Activated T-helper 2 cell treated with anti-CD3 and anti-CD28 coated beads, Interferon-gamma antibody, Interleukin-2, Interleukin-4, amounts not matched to agents 10 μg/mL and 5 μg/mL and 100 μg/mL, durations not matched to agents 14 hours and 24 hours and 36 hours (primary cell): ENCODE measurements around the gene KIDINS220. TPM values are rescaled to one million over a fixed set of nuclear protein-coding genes. Genes with fewer than 3 reads are reported as not detected.
A peak's percentile ranks its signal among the peaks of the same experiment; 100 is the strongest.

Source experiments
- DNase-seq: peaks from one replicate; pipeline ENCODE4 v3.0.0; 2021; ENCODE audit warnings: low spot score
- H3K27ac Mint-ChIP-seq: one replicate; pipeline ENCODE4 v1.8.0; 2021; ENCODE audit warnings: mixed read lengths
- H3K27me3 Mint-ChIP-seq: one replicate; pipeline ENCODE4 v1.8.0; 2021; ENCODE audit warnings: low read depth, mixed read lengths
- H3K36me3 Mint-ChIP-seq: one replicate; pipeline ENCODE4 v1.8.0; 2021; ENCODE audit warnings: low read depth, mixed read lengths
- H3K4me1 Mint-ChIP-seq: one replicate; pipeline ENCODE4 v1.8.0; 2021; ENCODE audit warnings: low read depth, mixed read lengths
- H3K4me3 Mint-ChIP-seq: one replicate; pipeline ENCODE4 v1.8.0; 2021; ENCODE audit warnings: low read depth, mild to moderate bottlenecking, moderate library complexity, mixed read lengths
- H3K9me3 Mint-ChIP-seq: one replicate; pipeline ENCODE4 v1.8.0; 2021; ENCODE audit warnings: mixed read lengths
- intact Hi-C: fragments of 100-400 bp; cut with micrococcal nuclease; formaldehyde crosslinking; loops from one replicate; pipeline ENCODE4 v1.15.1; 2023
- total RNA-seq: library from RNA; stranded (reverse); gene quantifications from 2 replicates; pipeline ENCODE4 v1.2.3, GENCODE V29; 2022

KIDINS220 gene
- total RNA-seq, 1 donor from 2014 or later: 26.1 TPM

- H3K27me3 Mint-ChIP-seq: no peaks in the 10 kb centered on the region
- intact Hi-C loops: no loop called here
- H3K36me3 Mint-ChIP-seq: peaks cover 56% of the 10 kb centered on the region
- DNase-seq: no peak
- H3K4me3 Mint-ChIP-seq: no peak overlapping the region
- peaks cover 17% of the 10 kb centered on the region for H3K4me1 Mint-ChIP-seq
- H3K27ac Mint-ChIP-seq: peak overlapping the region; percentile 37
- no peaks in the 10 kb centered on the region for H3K9me3 Mint-ChIP-seq
Observed at GRCh38 chr2:8796878-8797550, 40.4 kb downstream of the KIDINS220 start.

DNA sequence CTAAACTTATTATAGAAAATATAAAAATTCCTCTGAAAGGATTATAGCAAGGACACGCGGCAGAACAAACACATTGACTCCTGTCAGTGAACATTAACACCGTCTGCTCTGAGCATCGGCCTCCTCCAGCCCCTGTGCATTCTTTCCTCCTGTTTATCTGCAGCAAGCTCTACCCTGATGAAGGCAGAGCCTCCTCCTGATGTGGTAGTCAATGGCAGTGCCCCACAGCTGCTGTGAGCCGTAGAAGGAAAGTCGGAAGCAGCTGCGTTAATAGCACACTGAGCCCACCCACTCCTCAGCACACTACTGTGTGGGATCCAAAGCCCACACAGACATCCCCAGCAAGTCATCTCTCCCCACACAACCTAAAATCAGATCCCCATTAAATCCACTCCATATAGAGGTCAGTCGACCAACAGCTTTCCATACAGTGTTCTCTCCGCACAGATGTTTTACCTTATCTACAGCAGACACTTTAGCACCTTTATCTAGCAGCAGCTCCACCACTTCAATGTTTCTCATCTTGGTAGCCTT, 41.0 kb downstream of the KIDINS220 start:
- Mint-ChIP-seq H3K27me3 (no peaks in the 10 kb centered on the region), H3K27ac (no peak overlapping the region), H3K36me3 (peaks cover 51% of the 10 kb centered on the region), H3K4me1 (peaks cover 17% of the 10 kb centered on the region), H3K9me3 (no peaks in the 10 kb centered on the region), H3K4me3 (no peak overlapping the region)
- DNase-seq: no peak
- intact Hi-C loops: no loop called here

GRCh38 chr2:8794923-8795825, 42.2 kb downstream of the KIDINS220 start:
- intact Hi-C loops: no loop called here
- H3K27me3 Mint-ChIP-seq: no peaks in the 10 kb centered on the region
- no peak overlapping the region for H3K4me3 Mint-ChIP-seq
- peaks cover 52% of the 10 kb centered on the region for H3K36me3 Mint-ChIP-seq
- DNase-seq: no peak
- H3K4me1 Mint-ChIP-seq: peaks cover 17% of the 10 kb centered on the region
- H3K27ac Mint-ChIP-seq: no peak overlapping the region
- H3K9me3 Mint-ChIP-seq: no peaks in the 10 kb centered on the region

DNA sequence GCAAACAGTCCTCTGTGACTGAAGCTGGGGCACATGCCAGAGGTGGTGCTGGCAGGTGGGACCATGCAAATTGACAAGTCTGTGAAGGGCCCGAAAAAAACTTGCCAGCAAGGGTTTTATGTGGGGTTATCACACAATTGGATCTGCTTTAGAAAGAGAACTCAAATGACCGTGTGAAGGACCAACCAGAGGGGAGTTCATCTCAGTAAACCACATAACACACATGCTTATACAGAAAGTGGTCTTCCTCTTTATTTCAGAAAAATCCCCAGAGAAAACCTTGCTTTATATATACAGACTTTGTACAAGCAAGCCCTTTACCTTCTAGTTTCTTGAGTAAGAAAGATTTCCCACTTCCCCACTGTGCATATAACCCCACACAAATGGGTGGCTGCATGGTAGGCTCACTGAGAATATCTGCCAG, 46.7 kb downstream of the KIDINS220 start:
- intact Hi-C loops: no loop called here
- no peak overlapping the region for H3K4me3 Mint-ChIP-seq
- DNase-seq: no peak
- H3K27me3 Mint-ChIP-seq: no peaks in the 10 kb centered on the region
- H3K36me3 Mint-ChIP-seq: peaks cover 50% of the 10 kb centered on the region
- H3K9me3 Mint-ChIP-seq: no peaks in the 10 kb centered on the region
- H3K27ac Mint-ChIP-seq: no peak overlapping the region
- no peaks in the 10 kb centered on the region for H3K4me1 Mint-ChIP-seq

GRCh38 chr2:8786463-8786862, 51.0 kb downstream of the KIDINS220 start:
- H3K36me3 Mint-ChIP-seq: peaks cover 72% of the 10 kb centered on the region
- H3K27me3 Mint-ChIP-seq: no peaks in the 10 kb centered on the region
- H3K27ac Mint-ChIP-seq: no peak overlapping the region
- H3K9me3 Mint-ChIP-seq: no peaks in the 10 kb centered on the region
- intact Hi-C loops: no loop called here
- no peak for DNase-seq
- H3K4me3 Mint-ChIP-seq: no peak overlapping the region
- H3K4me1 Mint-ChIP-seq: peaks cover 4% of the 10 kb centered on the region

GRCh38 chr2:8779795-8780671, 57.4 kb downstream of the KIDINS220 start:
- DNase-seq: no peak
- H3K4me3 Mint-ChIP-seq: no peak overlapping the region
- H3K36me3 Mint-ChIP-seq: peaks cover 61% of the 10 kb centered on the region
- intact Hi-C loops: no loop called here
- H3K9me3 Mint-ChIP-seq: no peaks in the 10 kb centered on the region
- peaks cover 4% of the 10 kb centered on the region for H3K4me1 Mint-ChIP-seq
- H3K27ac Mint-ChIP-seq: no peak overlapping the region
- no peaks in the 10 kb centered on the region for H3K27me3 Mint-ChIP-seq

DNA sequence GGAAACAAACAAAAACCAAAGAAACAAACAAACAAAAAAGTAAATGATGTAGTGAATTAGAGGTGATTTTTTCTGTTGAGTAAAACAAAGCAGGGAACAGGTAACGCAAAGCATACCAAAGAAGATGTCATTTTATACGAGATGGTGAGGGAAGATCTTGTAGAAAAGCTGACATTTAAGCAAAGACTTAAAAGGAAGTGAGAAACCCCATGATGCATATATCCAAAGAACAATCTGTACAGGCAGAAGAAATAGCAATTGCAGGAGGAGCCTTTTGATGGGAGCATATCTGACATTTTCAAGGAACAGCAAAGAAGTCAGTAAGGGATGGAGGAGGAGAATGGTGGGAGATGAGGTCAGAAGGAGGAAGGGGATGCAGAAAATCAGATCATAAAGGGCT, 63.0 kb downstream of the KIDINS220 start:
- Mint-ChIP-seq H3K36me3 (peaks cover 35% of the 10 kb centered on the region), H3K4me3 (no peak overlapping the region), H3K4me1 (peaks cover 4% of the 10 kb centered on the region), H3K27ac (no peak overlapping the region), H3K27me3 (no peaks in the 10 kb centered on the region), H3K9me3 (no peaks in the 10 kb centered on the region)
- DNase-seq: no peak
- intact Hi-C loops: no loop called here

DNA sequence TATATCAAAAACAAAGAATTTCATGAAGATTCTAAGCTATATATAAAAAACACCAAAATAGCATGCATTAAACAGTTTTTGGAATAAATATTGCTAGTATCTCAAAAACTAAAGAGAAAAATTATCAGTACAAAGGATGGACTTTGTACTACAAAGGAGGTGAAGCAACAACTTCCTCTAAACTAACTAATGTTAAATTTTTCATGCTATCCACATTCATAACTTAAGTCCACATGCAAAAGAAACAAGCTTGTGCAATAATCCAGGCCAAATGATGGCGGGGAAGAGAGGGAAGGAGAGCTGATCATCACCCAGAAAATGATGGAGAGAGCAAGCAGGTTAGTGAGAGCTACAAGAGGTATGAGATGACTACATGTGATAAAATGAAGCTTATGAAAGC, 70.1 kb downstream of the KIDINS220 start:
- Mint-ChIP-seq H3K4me1 (no peaks in the 10 kb centered on the region), H3K36me3 (peaks cover 14% of the 10 kb centered on the region), H3K4me3 (no peak overlapping the region), H3K9me3 (no peaks in the 10 kb centered on the region), H3K27me3 (no peaks in the 10 kb centered on the region), H3K27ac (no peak overlapping the region)
- DNase-seq: no peak
- intact Hi-C loops: no loop called here

DNA sequence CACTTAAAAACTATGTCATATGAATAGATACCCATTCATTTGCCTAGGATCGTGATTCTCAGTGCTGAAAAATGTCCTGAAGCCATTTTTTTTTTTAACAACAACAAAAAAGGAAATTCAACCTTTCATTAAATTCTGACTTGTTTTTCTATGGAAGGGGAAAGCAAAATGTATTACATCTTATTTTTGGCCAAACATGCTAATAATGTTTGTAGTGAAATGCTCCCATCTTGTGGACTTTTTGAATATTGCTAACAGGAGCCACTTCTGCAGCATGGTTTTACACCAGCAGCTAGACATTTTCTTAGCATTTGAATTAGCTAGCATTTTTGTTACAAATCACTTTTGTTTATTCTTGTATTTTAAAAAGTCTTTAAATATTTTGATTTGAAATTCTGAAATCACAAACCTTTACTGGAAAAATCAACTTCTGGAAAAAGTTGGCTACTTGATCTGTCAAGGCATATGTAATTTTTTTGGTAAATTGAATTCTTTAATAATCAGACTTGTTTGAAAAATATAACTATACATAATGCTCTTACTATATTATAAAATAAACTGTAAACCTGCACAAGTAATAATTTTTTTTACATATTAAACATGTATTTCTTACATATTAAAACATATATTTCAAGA, 75.8 kb downstream of the KIDINS220 start:
- no peak overlapping the region for H3K4me3 Mint-ChIP-seq
- peaks cover 3% of the 10 kb centered on the region for H3K4me1 Mint-ChIP-seq
- no peaks in the 10 kb centered on the region for H3K27me3 Mint-ChIP-seq
- H3K9me3 Mint-ChIP-seq: peaks cover 3% of the 10 kb centered on the region
- no peak for DNase-seq
- no peak overlapping the region for H3K27ac Mint-ChIP-seq
- intact Hi-C loops: loop anchor here (5.0 kb wide), 3 partner anchors 1334 to 1664 kb away; no protein-coding TSS in a partner anchor
- peaks cover 25% of the 10 kb centered on the region for H3K36me3 Mint-ChIP-seq

DNA sequence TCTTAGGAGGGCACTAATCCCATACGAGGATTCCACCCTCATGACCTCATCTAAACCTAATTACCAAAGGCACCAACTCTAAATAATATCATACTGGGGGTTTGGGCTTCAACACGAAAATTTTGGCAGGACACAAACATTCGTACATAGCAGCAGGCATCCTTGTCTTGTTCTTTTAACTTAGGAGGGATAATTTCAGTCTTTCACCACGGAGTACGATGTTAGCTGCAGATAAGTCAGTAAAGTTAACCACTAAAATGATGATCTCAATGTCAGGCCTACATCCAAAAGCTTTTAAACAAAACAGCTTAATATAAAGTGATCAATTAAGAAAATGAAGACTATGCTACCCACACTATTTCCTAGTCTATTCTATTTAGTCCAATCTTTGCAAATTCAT, 80.7 kb downstream of the KIDINS220 start:
- Mint-ChIP-seq H3K36me3 (peaks cover 43% of the 10 kb centered on the region), H3K27ac (no peak overlapping the region), H3K9me3 (peaks cover 15% of the 10 kb centered on the region), H3K27me3 (no peaks in the 10 kb centered on the region), H3K4me3 (no peak overlapping the region), H3K4me1 (peaks cover 3% of the 10 kb centered on the region)
- no peak for DNase-seq
- intact Hi-C loops: no loop called here

GRCh38 chr2:8756230-8756629, 81.2 kb downstream of the KIDINS220 start:
- no peak overlapping the region for H3K27ac Mint-ChIP-seq
- H3K9me3 Mint-ChIP-seq: peaks cover 15% of the 10 kb centered on the region
- no peak for DNase-seq
- H3K27me3 Mint-ChIP-seq: no peaks in the 10 kb centered on the region
- H3K36me3 Mint-ChIP-seq: peaks cover 43% of the 10 kb centered on the region
- H3K4me3 Mint-ChIP-seq: no peak overlapping the region
- intact Hi-C loops: no loop called here
- peaks cover 3% of the 10 kb centered on the region for H3K4me1 Mint-ChIP-seq
